Measurements from ENCODE around the gene STXBP1. TPM values are rescaled to one million over a fixed set of nuclear protein-coding genes. Genes with fewer than 3 reads are reported as not detected.

Gene STXBP1
- total and polyA plus RNA-seq, 9 of the 15 experiments (the other 6 are each of a cell fraction or from before 2014, with no cell fraction given): 4.6 to 35.1 (median 9.7) TPM

DNA sequence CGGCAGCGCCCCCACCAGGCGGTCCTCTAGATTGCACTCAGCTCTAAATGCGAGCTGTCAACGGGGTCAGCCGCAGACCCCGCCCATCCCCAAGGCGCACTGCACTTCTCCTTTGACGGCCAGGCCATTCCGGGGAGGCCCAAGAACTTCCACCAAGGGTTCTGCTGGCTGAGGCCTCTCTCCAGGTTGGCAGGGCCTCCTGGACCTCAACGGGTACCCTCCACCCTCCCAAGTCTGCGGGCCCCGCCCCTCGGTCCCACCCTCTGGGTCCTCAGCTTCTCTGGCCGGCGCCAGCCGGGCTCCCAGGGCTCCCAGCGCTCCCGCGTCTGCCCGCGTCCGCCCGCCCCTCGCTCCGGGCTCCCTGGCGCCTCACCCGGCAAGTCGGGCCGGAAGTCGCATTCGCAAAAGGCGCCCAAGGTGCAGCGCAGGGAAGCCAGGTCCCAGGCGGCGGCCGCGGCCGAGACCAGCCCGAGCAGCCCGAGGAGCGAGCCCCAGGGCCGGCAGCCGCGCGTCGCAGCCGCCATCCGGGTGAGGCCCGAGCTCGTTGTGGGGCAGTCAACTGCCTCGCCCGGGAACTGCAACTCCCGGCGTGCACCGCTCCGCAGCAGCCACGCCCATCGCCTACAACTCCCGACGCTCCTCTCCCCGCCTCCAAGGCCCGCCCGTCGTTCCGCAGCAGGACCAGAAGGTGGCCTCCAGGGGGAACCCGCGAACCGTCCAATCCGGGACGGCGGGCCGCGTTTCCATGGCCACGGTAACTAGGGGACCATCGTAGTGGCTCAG, 122.9 kb downstream of the STXBP1 start, which contains the start of gene TOR2A (continued):
- TF ChIP-seq ARID4B (CRISPR knock-in tag; IDR thresholded peaks at IDR 0.05) (peak; percentile 95; the same call in 1 of the 2 replicates), ZNF263 (CRISPR knock-in tag; IDR thresholded peaks at IDR 0.05; ENCODE audit: borderline replicate concordance) (peak; percentile 65; the same call in 1 of the 2 replicates), ZBTB11 (CRISPR knock-in tag; IDR thresholded peaks at IDR 0.05) (peak; percentile 55 to 89 (median 66); a peak in 4 of 6 replicates), RAD51 (IDR thresholded peaks at IDR 0.05; ENCODE audit: borderline replicate concordance, low read depth) (no peak), RBM39 (optimal IDR thresholded peaks at IDR 0.05; ENCODE audit: low read depth, low read length) (no peak), SUPT5H (IDR thresholded peaks at IDR 0.05) (peak; percentile 50; the same call in 1 of the 2 replicates), ZNF518B (CRISPR knock-in tag; IDR thresholded peaks at IDR 0.05) (no peak), RB1 (IDR thresholded peaks at IDR 0.05; ENCODE audit: low read depth) (peak; percentile 88), SAP30 (IDR thresholded peaks at IDR 0.05; ENCODE audit: borderline replicate concordance, insufficient read depth, low read depth, low read length, poor library complexity, severe bottlenecking) (peak; percentile 79), MEIS2 (IDR thresholded peaks at IDR 0.05; ENCODE audit: partially characterized antibody) (peak; percentile 80), RFX1 (IDR thresholded peaks at IDR 0.05) (peak; percentile 99), HMG20B (CRISPR knock-in tag; IDR thresholded peaks at IDR 0.05) (no peak), POLR2A (conservative IDR thresholded peaks at IDR 0.05) (peak; percentile 79), ZSCAN29 (IDR thresholded peaks at IDR 0.05) (no peak)

Measured in K562 (cell line).